NCI-H345 (cell line): ENCODE data around the gene RARA.

Source experiments
- DNase-seq: peaks from one replicate; lab custom pipeline; 2025; lab: John Stamatoyannopoulos, UW

Gene RARA

GRCh38 chr17:40309031-40309948, at the start of gene RARA:
TSS of gene RARA (plus strand) at chr17:40309180. CDS start at chr17:40331219, 22,039 bp downstream.
- peak; percentile 63 for DNase-seq

- DNase-seq, result no peak
Observed at GRCh38 chr17:40259505-40259904, 49.5 kb upstream of the RARA start.

- no peak for DNase-seq
Observed at GRCh38 chr17:40260528-40260927, 48.5 kb upstream of the RARA start.

DNA sequence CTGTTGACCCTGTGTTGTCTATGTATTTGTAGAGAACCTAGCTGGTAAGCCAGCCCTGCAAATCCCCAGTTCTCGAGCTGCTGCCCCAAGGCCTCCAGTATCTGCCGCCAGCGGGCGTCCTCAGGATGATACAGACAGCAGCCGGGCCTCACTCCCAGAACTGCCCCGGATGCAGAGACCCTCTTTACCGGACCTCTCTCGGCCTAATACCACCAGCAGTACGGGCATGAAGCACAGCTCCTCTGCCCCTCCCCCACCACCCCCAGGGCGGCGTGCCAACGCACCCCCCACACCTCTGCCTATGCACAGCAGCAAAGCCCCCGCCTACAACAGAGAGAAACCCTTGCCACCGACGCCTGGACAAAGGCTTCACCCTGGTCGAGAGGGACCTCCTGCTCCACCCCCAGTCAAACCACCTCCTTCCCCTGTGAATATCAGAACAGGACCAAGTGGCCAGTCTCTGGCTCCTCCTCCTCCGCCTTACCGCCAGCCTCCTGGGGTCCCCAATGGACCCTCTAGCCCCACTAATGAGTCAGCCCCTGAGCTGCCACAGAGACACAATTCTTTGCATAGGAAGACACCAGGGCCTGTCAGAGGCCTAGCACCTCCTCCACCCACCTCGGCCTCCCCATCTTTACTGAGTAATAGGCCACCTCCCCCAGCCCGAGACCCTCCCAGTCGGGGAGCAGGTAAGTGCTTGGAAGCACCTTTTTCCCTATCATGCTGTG, 44.4 kb upstream of the RARA start:
- no peak for DNase-seq

- no peak for DNase-seq
Observed at GRCh38 chr17:40265337-40265736, 43.6 kb upstream of the RARA start.

DNA sequence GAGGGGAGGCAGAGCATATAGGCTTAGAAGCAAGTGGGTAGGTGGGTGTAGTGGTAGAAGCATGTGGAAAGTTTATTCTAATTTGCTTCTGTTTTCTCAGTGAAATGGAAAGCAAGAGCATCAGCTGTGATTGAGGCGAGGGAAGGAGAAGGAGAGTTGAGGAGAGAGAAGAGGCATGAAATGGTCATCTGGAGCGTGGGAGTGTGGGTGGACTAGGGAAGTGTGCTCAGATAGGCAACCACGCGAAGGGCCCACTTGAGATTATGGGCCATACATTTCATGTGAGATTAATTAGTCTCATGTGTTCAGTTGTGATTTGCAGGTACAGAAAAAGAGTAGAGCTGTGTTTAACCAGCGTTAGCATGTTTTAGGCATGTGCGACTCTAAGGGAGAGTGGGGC, 42.1 kb upstream of the RARA start:
- no peak for DNase-seq

DNA sequence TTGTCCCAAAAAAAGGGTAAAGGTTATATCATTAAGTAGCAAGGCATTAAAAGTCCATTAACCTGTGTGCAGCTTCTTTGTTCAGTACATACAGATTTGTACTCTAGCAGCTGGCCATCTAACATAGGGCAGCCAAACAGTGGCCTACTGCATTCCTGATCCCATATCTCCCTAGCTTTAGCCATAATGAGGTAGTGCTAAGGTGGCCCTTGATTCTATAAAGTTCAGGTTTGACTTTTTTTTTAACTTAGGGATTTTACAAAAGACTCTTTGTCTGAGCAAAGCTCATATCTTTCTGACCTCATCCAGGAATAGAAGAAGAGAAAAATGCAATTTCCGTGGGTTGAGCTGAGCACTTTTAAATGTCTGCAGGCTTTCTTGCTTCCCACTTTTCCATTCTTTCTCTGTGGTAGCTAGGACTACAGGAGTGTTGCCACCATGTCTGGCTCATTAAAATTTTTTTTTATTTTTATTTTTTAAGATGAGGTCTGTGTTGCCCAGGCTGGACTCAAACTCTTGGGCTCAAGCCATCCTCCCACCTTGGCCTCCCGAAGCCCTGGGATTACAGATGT, 40.8 kb upstream of the RARA start:
- no peak for DNase-seq

GRCh38 chr17:40278414-40278813, 30.6 kb upstream of the RARA start:
- no peak for DNase-seq

GRCh38 chr17:40279402-40279801, 29.6 kb upstream of the RARA start:
- DNase-seq, result no peak

GRCh38 chr17:40281663-40282062, 27.3 kb upstream of the RARA start:
- DNase-seq, result no peak

DNA sequence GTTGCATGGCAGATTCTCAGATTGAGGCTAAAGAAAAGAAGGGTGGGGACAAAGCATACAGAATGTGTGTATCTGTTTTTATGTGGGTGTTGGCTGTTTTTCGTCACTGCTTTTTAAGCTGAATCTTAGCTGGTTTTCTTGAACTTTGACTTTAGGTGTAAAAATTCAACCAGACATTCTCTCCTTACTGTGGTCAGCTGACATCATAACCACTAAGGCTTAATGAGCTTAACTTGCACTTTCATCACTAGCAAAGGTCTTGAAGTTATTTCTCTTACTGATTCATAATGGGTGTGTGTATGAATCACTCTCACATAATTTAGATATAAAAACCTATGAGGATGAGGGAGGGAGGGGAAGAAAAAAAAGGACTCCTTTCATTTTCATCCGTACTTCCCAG, 25.3 kb upstream of the RARA start:
- no peak for DNase-seq

DNA sequence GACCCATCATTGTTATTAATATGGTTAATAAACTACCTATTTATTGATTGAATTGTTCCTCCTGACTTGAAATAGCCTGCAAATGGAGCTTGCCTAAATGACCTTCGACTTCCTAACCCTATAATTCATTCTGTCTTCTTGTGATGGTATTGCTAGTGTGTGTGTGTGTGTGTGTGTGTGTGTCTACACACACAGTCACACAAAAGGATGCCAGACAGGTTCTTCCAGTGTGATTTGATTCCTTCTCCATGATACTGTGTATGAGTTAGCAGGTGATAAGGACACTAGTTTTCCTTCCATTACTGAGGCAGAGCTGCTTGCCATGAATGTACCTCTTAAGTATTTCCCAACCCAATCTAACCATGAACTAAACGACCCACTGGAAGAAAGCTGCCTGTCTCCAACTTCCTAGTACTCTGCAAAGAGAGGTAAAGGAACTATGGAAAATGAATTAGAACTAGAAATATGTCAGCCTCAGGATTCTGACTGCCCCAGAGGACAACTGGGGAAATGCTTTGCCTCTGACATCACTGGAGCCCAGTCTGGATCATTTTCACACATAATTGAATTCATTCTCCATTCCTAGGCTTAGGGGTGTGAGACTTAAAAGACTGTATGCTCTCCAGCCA, 24.8 kb upstream of the RARA start:
- DNase-seq, result no peak

DNA sequence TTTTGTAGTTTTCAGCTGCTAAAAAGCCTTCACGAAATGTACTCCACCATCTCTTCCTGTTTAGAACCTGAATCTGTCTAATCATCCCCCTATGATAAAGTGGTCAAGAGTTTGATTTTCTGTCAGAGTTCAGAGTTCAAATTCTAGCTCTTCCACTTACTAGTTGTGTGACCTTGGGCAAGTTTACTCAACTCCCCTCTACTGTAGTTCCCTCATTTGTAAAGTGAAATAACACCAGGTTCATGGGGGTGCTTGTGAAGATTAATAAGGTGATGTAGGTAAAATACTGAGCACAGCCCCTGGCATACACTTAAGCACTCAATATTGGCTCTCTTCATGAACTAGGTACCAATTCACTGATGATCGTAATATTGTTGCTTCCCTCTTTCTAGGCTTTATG, 22.5 kb upstream of the RARA start:
- no peak for DNase-seq

GRCh38 chr17:40287159-40287493, 21.9 kb upstream of the RARA start:
- no peak for DNase-seq

- peak; percentile 99 for DNase-seq
Observed at GRCh38 chr17:40287494-40288369, 21.2 kb upstream of the RARA start, which contains the start of gene CDC6. TSS of gene CDC6 (plus strand) at chr17:40287879. CDS start at chr17:40289421, 1,542 bp downstream.

GRCh38 chr17:40290629-40291280, 18.2 kb upstream of the RARA start:
- DNase-seq, result peak; percentile 40

- no peak for DNase-seq
Observed at GRCh38 chr17:40291281-40291664, 17.7 kb upstream of the RARA start.

GRCh38 chr17:40293363-40293762, 15.6 kb upstream of the RARA start:
- DNase-seq, result no peak

GRCh38 chr17:40295488-40296436, 13.2 kb upstream of the RARA start:
- DNase-seq, result no peak

GRCh38 chr17:40297511-40297910, 11.5 kb upstream of the RARA start:
- no peak for DNase-seq
